HG02852 (cell line): ENCODE data around the gene ENPP6.
A peak's percentile ranks its signal among the peaks of the same experiment; 100 is the strongest.

ENCODE experiments used
- ATAC-seq: cut with Tn5 transposase; IDR thresholded peaks from one replicate; pipeline ENCODE4 v1.9.1; 2021; ENCODE audit warnings: mild to moderate bottlenecking, moderate library complexity; ENCODE audit not compliant: unreplicated experiment

ENPP6 gene

DNA sequence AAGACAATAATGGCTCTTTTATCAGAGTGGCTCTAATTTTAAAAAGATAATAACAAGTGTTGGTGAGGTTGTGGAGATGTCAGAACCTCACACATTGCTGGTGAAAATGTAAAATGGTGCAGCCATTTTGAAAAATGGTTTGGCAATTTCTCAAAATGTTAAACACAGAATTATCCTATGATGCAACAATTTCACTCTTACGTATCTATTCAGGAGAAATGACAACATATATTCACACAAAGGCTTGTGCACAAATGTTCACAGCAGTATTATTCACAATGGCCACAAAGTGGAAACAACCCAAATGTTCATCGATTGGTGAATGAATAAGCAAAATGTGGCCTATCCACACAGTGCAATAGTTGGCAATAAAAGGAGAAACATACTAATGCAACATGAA lies 24.7 kb downstream of the ENPP6 start:
- ATAC-seq = no peak

GRCh38 chr4:184191267-184191666 lies 26.4 kb downstream of the ENPP6 start:
- no peak for ATAC-seq

DNA sequence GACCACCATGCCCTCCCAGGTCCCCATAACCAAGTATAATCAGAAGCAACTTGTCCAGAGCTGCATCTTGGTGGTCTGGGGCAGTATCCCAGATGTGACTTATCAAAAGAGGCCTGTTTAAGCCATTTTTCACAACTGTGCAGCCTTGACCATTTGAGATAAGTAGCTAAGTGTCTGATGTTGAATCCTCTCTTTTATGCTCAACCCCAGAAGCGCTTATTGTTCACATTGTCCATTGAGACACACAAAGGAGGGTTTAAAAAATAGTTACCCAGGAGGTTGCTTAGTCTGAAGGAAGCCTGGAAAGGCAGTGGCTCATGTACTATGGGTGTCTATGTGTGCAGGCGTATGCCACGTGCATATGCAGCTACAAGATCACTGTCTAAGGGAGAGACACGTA lies 27.0 kb downstream of the ENPP6 start:
- no peak for ATAC-seq

DNA sequence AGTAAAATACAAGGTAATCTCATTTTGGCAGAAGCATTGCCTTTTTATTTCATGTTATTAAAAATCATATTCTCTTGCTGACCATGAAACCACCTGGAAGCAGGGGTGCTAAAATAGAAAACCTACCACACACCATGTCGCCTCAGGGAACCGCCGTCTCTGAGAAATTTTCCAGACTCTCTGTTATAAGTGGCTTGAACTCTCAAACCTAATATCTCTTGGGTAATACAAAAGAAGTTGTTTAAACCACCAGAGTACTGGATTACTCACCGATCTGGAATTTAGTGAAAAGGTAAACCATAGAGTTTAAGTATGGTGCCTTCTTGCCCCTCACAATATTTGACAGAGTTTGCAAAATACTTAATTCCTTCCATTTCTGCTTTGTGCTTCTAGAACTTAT lies 27.7 kb downstream of the ENPP6 start:
- ATAC-seq = no peak

GRCh38 chr4:184188443-184189400 lies 29.0 kb downstream of the ENPP6 start:
- no peak for ATAC-seq

DNA sequence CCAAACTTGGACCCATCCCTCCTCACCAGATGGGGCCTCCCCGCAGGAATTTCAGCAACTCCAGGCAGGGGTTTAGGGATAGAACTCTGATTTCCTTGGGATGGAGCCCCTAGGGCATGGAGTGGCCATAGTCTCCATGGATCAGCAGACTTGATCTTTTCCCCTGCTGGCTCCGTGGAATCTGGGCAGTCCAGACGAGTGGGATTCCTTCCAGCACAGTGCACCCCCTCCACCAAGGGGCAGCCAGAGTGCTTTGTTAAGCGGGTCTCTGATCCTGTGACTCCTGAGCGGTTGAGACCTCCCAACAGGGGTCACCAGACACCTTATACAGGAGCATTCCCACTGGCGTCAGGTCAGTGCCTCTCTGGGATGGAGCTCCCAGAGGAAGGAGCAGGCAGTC lies 40.4 kb downstream of the ENPP6 start:
- ATAC-seq = no peak

DNA sequence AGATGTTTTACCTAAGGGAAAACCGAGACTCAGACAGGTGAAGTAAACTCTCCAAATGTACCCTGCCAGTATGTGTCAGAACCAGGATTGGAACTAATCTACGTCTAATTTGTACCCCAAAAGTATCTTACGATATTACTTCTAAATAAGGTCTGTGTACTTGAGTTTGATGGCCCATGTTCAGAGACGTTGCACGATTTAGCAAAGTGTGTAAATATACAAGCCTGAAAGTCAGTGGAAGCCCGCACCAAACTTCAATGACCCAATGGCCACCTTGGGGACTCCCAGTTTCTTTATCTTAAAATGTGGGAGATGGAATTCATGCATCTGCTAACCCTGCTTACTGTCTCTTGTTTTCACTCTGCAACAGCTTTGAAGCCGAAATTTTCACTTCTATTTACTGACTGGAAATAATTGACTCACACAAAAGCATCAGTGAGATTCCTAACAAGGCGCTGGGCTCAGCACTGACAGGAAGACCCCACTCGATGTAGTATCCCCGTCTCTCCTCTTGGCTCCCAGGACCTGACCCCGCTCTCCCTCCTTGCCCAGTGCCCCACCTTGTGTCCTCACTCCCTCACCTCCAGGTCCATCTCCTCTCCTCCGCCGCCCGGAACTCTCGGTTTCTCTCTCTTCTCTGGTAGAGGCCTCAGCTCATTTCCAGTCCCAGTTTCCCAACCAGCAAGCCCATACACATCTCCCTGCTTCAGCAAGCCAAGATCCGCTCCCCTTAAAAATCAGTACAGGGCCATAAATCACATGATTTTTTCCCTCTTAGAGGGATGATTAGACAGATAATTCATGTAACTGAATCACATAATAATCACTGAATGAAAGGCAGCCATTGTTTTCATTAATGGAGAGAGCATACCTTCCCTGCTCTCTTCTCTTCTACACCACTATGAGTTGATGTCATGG lies 42.8 kb downstream of the ENPP6 start:
- ATAC-seq = no peak

- no peak for ATAC-seq
These were observed 46.7 kb downstream of the ENPP6 start for GRCh38 chr4:184171011-184171410.

DNA sequence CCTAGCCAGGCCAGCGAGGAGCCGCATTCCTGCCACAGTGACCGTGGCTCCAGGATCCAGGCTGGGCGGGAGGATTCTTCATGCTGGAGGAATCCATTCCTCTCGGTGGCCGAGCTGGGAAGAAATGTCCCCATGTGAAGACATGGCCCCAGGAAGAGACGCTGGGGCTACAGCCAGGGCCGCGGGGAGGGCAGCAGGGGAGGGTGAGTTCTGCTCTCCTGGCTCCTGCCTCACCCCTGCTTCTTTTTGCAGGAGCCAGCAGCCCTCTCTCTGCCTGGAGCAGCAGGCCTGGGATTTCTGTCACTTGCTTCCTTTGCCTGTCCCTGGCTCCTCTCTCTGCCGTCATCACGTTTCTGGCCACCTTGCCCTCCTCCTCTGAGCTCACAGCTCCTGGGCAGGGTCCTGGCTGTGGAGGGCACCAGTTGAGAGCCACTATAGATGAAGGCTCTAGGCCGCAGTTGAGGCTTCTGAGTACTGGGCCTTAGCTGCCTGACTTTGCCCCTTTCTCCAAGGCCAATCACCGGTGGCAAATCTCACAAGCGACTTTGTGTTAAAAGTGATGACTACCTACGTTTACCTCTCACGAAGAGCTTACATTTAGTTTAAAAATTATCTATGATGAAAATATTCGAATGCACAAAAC lies 48.3 kb downstream of the ENPP6 start:
- no peak for ATAC-seq

GRCh38 chr4:184168406-184169019 lies 49.2 kb downstream of the ENPP6 start:
- peak; percentile 80 for ATAC-seq

GRCh38 chr4:184167576-184167975 lies 50.1 kb downstream of the ENPP6 start:
- ATAC-seq = peak; percentile 76

GRCh38 chr4:184166736-184167135 lies 50.9 kb downstream of the ENPP6 start:
- no peak for ATAC-seq

GRCh38 chr4:184165291-184165690 lies 52.4 kb downstream of the ENPP6 start:
- ATAC-seq = no peak

DNA sequence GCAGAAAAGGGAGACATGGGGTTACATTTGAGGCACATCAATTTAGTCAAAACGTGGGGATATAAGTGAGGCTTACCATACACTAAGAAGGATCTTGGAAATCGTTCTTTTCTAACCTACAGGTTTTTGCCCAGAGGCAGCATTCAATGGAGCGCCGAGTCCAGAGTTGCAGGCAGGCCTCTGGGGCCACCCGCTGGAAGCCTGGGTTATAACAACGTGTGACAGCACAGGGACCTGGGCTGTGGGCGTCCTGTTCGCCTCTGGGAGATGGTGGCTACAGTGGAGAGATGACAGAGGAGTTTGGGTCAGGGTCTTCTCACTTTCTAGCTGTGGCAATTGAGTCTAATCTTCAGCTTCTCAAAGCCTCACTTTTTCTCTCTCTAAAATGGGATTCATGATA lies 53.9 kb downstream of the ENPP6 start:
- ATAC-seq = no peak

GRCh38 chr4:184162596-184162995 lies 55.1 kb downstream of the ENPP6 start:
- no peak for ATAC-seq

- ATAC-seq = no peak
These were observed 60.4 kb downstream of the ENPP6 start for GRCh38 chr4:184157322-184157721.

GRCh38 chr4:184156163-184156920 lies 61.3 kb downstream of the ENPP6 start:
- ATAC-seq = no peak

DNA sequence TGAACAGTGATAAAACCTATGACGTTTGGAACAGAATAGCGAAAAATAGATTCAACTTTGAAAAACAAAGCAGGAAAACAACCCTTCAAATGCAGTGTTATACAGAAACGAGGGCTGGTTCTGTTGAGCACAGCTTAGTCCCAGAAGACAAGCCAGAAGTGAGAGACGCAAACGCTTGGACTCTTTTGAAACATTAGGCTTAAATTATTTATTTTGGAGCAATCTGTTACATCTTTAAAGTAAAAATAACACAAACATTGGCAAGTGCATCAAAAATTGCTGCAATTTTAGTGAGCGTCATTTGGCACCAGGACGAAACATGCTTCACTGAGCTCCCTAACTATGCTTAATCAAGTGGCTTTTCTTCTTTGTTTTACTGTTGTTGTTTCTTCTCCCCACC lies 63.5 kb downstream of the ENPP6 start:
- no peak for ATAC-seq

- no peak for ATAC-seq
These were observed 63.9 kb downstream of the ENPP6 start for GRCh38 chr4:184153781-184154180.

- ATAC-seq = no peak
These were observed 65.6 kb downstream of the ENPP6 start for GRCh38 chr4:184151988-184152485.
